ENCODE results near the gene ETV7.

ETV7 gene

GRCh38 chr6:36318690-36319435 is 68.6 kb downstream of the ETV7 start:
- no peak for DNase-seq

GRCh38 chr6:36317623-36318022 is 69.8 kb downstream of the ETV7 start:
- no peak for DNase-seq
